ENCODE results near the gene GINM1.

GRCh38 chr6:149541139-149541538 lies 25.0 kb upstream of the GINM1 start:
- TF ChIP-seq CTCF (IDR thresholded peaks at IDR 0.05; ENCODE audit: low read length) (no peak), EZH2 (IDR thresholded peaks at IDR 0.05; ENCODE audit: borderline replicate concordance, low read length) (no peak)

Measured in OCI-LY1 (cell line).